ENCODE results near the gene CD151.

DNA sequence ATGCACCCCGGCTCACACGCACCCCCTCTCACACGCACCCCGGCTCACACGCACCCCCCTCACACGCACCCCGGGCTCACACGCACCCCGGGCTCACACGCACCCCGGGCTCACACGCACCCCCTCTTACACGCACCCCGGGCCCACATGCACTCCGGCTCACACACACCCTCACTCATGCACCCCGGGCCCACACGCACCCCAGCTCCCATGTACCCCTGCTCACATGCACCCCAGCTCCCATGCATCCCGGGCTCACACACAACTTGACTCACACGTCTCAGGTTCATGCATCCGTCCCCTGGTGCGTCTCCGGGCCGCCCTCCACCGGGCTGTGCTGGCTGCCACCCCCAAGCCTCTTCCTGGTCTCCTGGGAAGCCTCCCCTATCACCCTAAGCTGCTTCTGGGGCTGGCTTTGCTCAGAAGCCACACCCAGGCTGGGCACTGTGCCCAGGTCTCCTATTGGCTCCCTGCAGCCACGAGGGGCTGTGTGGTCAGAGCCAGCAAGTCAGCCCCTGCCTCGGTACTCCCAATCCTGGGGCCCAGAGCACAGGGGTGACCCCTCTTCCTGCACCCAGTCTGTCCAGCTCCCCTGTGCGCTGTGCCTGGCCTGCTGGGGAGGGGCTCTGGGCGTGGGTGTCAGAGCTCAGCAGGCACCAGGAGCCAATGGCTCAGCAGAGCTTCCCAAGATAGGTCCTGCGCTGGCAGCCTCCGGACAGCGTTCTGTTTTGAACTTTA lies 26.8 kb downstream of the CD151 start:
- TF ChIP-seq, protein P1, sequence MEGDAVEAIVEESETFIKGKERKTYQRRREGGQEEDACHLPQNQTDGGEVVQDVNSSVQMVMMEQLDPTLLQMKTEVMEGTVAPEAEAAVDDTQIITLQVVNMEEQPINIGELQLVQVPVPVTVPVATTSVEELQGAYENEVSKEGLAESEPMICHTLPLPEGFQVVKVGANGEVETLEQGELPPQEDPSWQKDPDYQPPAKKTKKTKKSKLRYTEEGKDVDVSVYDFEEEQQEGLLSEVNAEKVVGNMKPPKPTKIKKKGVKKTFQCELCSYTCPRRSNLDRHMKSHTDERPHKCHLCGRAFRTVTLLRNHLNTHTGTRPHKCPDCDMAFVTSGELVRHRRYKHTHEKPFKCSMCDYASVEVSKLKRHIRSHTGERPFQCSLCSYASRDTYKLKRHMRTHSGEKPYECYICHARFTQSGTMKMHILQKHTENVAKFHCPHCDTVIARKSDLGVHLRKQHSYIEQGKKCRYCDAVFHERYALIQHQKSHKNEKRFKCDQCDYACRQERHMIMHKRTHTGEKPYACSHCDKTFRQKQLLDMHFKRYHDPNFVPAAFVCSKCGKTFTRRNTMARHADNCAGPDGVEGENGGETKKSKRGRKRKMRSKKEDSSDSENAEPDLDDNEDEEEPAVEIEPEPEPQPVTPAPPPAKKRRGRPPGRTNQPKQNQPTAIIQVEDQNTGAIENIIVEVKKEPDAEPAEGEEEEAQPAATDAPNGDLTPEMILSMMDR (IDR thresholded peaks at IDR 0.05; ENCODE audit: poor library complexity) = no peak
- no peak for TF ChIP-seq EZH2 (IDR thresholded peaks at IDR 0.05; ENCODE audit: borderline replicate concordance)
